IMR-90 (cell line): ENCODE measurements around the gene ENO3. TPM values are rescaled to one million over a fixed set of nuclear protein-coding genes. Genes with fewer than 3 reads are reported as not detected.

ENCODE experiments used
- ATAC-seq: fragments of 200-7000 bp; cut with Tn5 transposase; 2 replicates; pipeline ENCODE4 v1.9.1; 2020; ENCODE audit warnings: low read depth, mild to moderate bottlenecking, moderate library complexity
- BruUV-seq: library from RNA; stranded (reverse); fragments of 400-500 nt; replicated peaks from 2 replicates; lab custom pipeline; 2021; lab: Mats Ljungman, UMichigan
- CTCF ChIA-PET: fragments of 300-600 bp; formaldehyde crosslinking; extraction: SDS; loops from one replicate; lab custom pipeline; 2021; ENCODE audit warnings: antibody characterized with exemption; lab: Yijun Ruan, JAX
- POLR2A ChIA-PET: fragments of 300-600 bp; sonication (Branson Sonifier 250); formaldehyde crosslinking; loops from one replicate; lab custom pipeline; 2022; ENCODE audit warnings: antibody characterized with exemption; ENCODE audit not compliant: unreplicated experiment; lab: Charles Lee
- DNase-seq: peaks from one replicate; pipeline ENCODE4 v3.0.0; 2013
- H2AFZ ChIP-seq: replicated peaks from 2 replicates; pipeline ENCODE3; 2013; ENCODE audit warnings: low read length, mild to moderate bottlenecking; ENCODE audit not compliant: poor library complexity
- H2AK5ac ChIP-seq: 2 replicates; pipeline ENCODE4 v1.6.1; 2013; ENCODE audit warnings: low read depth, low read length, inconsistent platforms
- H2AK9ac ChIP-seq: replicated peaks from 2 replicates; pipeline ENCODE3; 2013; ENCODE audit warnings: mild to moderate bottlenecking, low read depth, low read length, moderate library complexity; ENCODE audit not compliant: poor library complexity
- H2BK120ac ChIP-seq: 2 replicates; pipeline ENCODE4 v1.6.1; 2013; ENCODE audit warnings: low read depth, low read length, inconsistent platforms
- H2BK15ac ChIP-seq: 3 replicates; pipeline ENCODE4 v1.6.1; 2013; ENCODE audit warnings: low read depth, low read length, inconsistent platforms
- H2BK20ac ChIP-seq: 2 replicates; pipeline ENCODE4 v1.6.1; 2013; ENCODE audit warnings: low read depth, mild to moderate bottlenecking, inconsistent platforms, low read length, moderate library complexity
- H2BK5ac ChIP-seq: 2 replicates; pipeline ENCODE4 v1.6.1; 2013; ENCODE audit warnings: mild to moderate bottlenecking, low read depth, low read length, inconsistent platforms; ENCODE audit not compliant: poor library complexity, severe bottlenecking
- H3K14ac ChIP-seq: replicated peaks from 2 replicates; pipeline ENCODE4 v1.6.1; 2013; ENCODE audit warnings: low read depth, low read length, inconsistent platforms
- H3K18ac ChIP-seq: 2 replicates; pipeline ENCODE4 v1.6.1; 2013; ENCODE audit warnings: low read depth, low read length, control low read depth
- H3K23ac ChIP-seq: 2 replicates; pipeline ENCODE4 v1.6.1; 2013; ENCODE audit warnings: low read depth, low read length, inconsistent platforms
- H3K27ac ChIP-seq: 2 replicates; pipeline ENCODE4 v1.5.1; 2013; ENCODE audit warnings: mild to moderate bottlenecking, control low read depth, low read length; ENCODE audit not compliant: insufficient read depth
- H3K27me3 ChIP-seq: 2 replicates; pipeline ENCODE4 v1.6.1; 2013; ENCODE audit warnings: low read length; ENCODE audit not compliant: control insufficient read depth, insufficient read depth
- H3K36me3 ChIP-seq: 2 replicates; pipeline ENCODE4 v1.6.1; 2013; ENCODE audit warnings: low read length, mixed read lengths; ENCODE audit not compliant: control insufficient read depth, insufficient read depth
- H3K4ac ChIP-seq: 2 replicates; pipeline ENCODE4 v1.6.1; 2013; ENCODE audit warnings: low read depth, low read length, inconsistent platforms
- H3K4me1 ChIP-seq: 2 replicates; pipeline ENCODE4 v1.6.1; 2013; ENCODE audit warnings: low read length, mixed read lengths; ENCODE audit not compliant: control insufficient read depth, insufficient read depth
- H3K4me2 ChIP-seq: 2 replicates; pipeline ENCODE4 v1.6.1; 2013; ENCODE audit warnings: low read depth, mild to moderate bottlenecking, control low read depth, low read length, moderate library complexity
- H3K4me3 ChIP-seq: 2 replicates; pipeline ENCODE4 v1.5.1; 2013; ENCODE audit warnings: low read depth, mild to moderate bottlenecking, control low read depth, low read length, moderate library complexity; ENCODE audit not compliant: insufficient read depth
- H3K56ac ChIP-seq: 2 replicates; pipeline ENCODE4 v1.6.1; 2013; ENCODE audit warnings: low read length, inconsistent platforms; ENCODE audit not compliant: insufficient read depth; ENCODE audit errors: extremely low read depth
- H3K79me1 ChIP-seq, 2 experiments: 2 replicates each; pipeline ENCODE4 v1.6.1; 2013; ENCODE audit warnings: low read length in 2 of 2, inconsistent platforms in 1 of 2, low read depth in 1 of 2
- H3K9ac ChIP-seq: 2 replicates; pipeline ENCODE4 v1.6.1; 2013; ENCODE audit warnings: low read depth, low read length, control low read depth
- H3K9me1 ChIP-seq: 2 replicates; pipeline ENCODE4 v1.6.1; 2013; ENCODE audit warnings: low read length, inconsistent platforms; ENCODE audit not compliant: insufficient read depth
- H3K9me3 ChIP-seq: 2 replicates; pipeline ENCODE4 v1.6.1; 2013; ENCODE audit warnings: low read length; ENCODE audit not compliant: control insufficient read depth, insufficient read depth
- H4K20me1 ChIP-seq: 2 replicates; pipeline ENCODE4 v1.6.1; 2013; ENCODE audit warnings: low read length, inconsistent platforms; ENCODE audit not compliant: insufficient read depth
- H4K5ac ChIP-seq: 2 replicates; pipeline ENCODE4 v1.6.1; 2013; ENCODE audit warnings: mild to moderate bottlenecking, low read depth, low read length, control low read depth
- H4K8ac ChIP-seq, 2 experiments: 2 replicates each; pipeline ENCODE4 v1.6.1; 2013; ENCODE audit warnings: low read depth in 2 of 2, low read length in 2 of 2, control low read depth in 1 of 2, inconsistent platforms in 1 of 2
- H4K91ac ChIP-seq: 2 replicates; pipeline ENCODE4 v1.6.1; 2013; ENCODE audit warnings: low read depth, low read length, inconsistent platforms; ENCODE audit not compliant: insufficient read depth
- BHLHE40 ChIP-seq: fragments of 150-350 bp; IDR thresholded peaks from 2 replicates; pipeline ENCODE4 v1.6.1; 2016; ENCODE audit warnings: mild to moderate bottlenecking, low read depth, low read length
- CEBPB ChIP-seq: IDR thresholded peaks from 2 replicates; pipeline ENCODE4 v1.6.1; 2012; ENCODE audit warnings: low read depth, low read length, improper control_type of control experiment
- CHD1 ChIP-seq: IDR thresholded peaks from 2 replicates; pipeline ENCODE4 v1.6.1; 2012; ENCODE audit warnings: low read depth, low read length, improper control_type of control experiment
- ELK1 ChIP-seq: fragments of 150-350 bp; IDR thresholded peaks from 2 replicates; pipeline ENCODE4 v1.6.1; 2016; ENCODE audit warnings: low read depth, mild to moderate bottlenecking, low read length, moderate library complexity, borderline replicate concordance
- FOS ChIP-seq: fragments of 150-350 bp; IDR thresholded peaks from 2 replicates; pipeline ENCODE4 v1.6.1; 2016; ENCODE audit warnings: low read depth, low read length
- MAZ ChIP-seq: IDR thresholded peaks from 2 replicates; pipeline ENCODE4 v1.6.1; 2012; ENCODE audit warnings: low read depth, mild to moderate bottlenecking, low read length, improper control_type of control experiment, moderate library complexity, borderline replicate concordance
- MXI1 ChIP-seq: IDR thresholded peaks from 2 replicates; pipeline ENCODE4 v1.6.1; 2012; ENCODE audit warnings: low read depth, mild to moderate bottlenecking, low read length, moderate library complexity, borderline replicate concordance
- POLR2A ChIP-seq: IDR thresholded peaks from 2 replicates; pipeline ENCODE4 v1.6.1; 2012; ENCODE audit warnings: mild to moderate bottlenecking, low read depth, low read length
- RCOR1 ChIP-seq: IDR thresholded peaks from 2 replicates; pipeline ENCODE4 v1.6.1; 2012; ENCODE audit warnings: mild to moderate bottlenecking, low read length, improper control_type of control experiment; ENCODE audit not compliant: insufficient replicate concordance
- RFX5 ChIP-seq: IDR thresholded peaks from 2 replicates; pipeline ENCODE4 v1.8.0; 2012; ENCODE audit warnings: low read depth, mild to moderate bottlenecking, low read length, moderate library complexity
- SMC3 ChIP-seq: fragments of 150-350 bp; IDR thresholded peaks from 2 replicates; pipeline ENCODE4 v1.6.1; 2016; ENCODE audit warnings: low read depth, mild to moderate bottlenecking, antibody characterized with exemption, low read length, moderate library complexity
- USF2 ChIP-seq: fragments of 150-350 bp; IDR thresholded peaks from 2 replicates; pipeline ENCODE4 v1.6.1; 2017; ENCODE audit warnings: mild to moderate bottlenecking, antibody characterized with exemption, low read length, low read depth
- WGBS, 2 experiments: methylation state at CpG; one replicate each; pipeline versions ENCODE4 v1.1.5 to v1.1.7; 2013; ENCODE audit warnings: missing lambda C conversion rate in 2 of 2; ENCODE audit not compliant: insufficient read length in 1 of 2; ENCODE audit errors: extremely low coverage in 2 of 2; 5-methylcytosine and 5-hydroxymethylcytosine counted together
- dilution Hi-C: fragments of 300-500 bp; cut with HindIII; formaldehyde crosslinking; loops from one replicate; pipeline ENCODE4 v1.14.3; 2018; ENCODE audit warnings: low sequenced_read_pairs; ENCODE audit not compliant: unreplicated experiment
- in situ Hi-C: fragments of 300-500 bp; cut with MboI; formaldehyde crosslinking; loops from 3 replicates; pipeline ENCODE4 v1.14.3; 2019; ENCODE audit warnings: low sequenced_read_pairs, inconsistent platforms, mixed read lengths
- intact Hi-C: fragments of 100-400 bp; cut with micrococcal nuclease; formaldehyde crosslinking; loops from 2 replicates; pipeline ENCODE4 v1.10.0; 2022
- polyA plus RNA-seq, 3 experiments: library from polyadenylated mRNA; depleted of rRNA; stranded (reverse); fragments of >200 nt; gene quantifications; 2 replicates each; pipeline ENCODE4 v1.2.3, GENCODE V29; 2012; ENCODE audit warnings: low replicate concordance in 1 of 3
- total RNA-seq: library from RNA; depleted of rRNA; stranded (reverse); fragments of >200 nt; gene quantifications from 2 replicates; pipeline ENCODE4 v1.2.3, GENCODE V29; 2012

Gene ENO3
- total and polyA plus RNA-seq, 2 of the 4 experiments (the other 2 are of a cell fraction) = 1.4 to 5.1 TPM

GRCh38 chr17:4969551-4970173 lies 18.7 kb downstream of the ENO3 start:
- CTCF ChIA-PET = no interaction called here
- H3K23ac ChIP-seq = peak overlapping the region; percentile 88
- peak overlapping the region; percentile 100 for H3K4ac ChIP-seq
- peak overlapping the region; percentile 5; the same call in 1 of the 2 replicates for H4K5ac ChIP-seq
- H2AK9ac ChIP-seq = peak overlapping the region; percentile 100
- dilution Hi-C loops = no loop called here
- peak overlapping the region; percentile 99; the same call in 1 of the 2 replicates for H3K56ac ChIP-seq
- peaks cover 31% of the 10 kb centered on the region for H3K36me3 ChIP-seq
- peak overlapping the region; percentile 83 for H3K14ac ChIP-seq
- H3K4me2 ChIP-seq = peak overlapping the region; percentile 54
- TF ChIP-seq USF2 (no peak), RFX5 (no peak), POLR2A (no peak), RCOR1 (no peak), SMC3 (no peak), FOS (no peak), CHD1 (no peak), MAZ (no peak), CEBPB (peak; percentile 62), BHLHE40 (peak; percentile 50), ELK1 (no peak), MXI1 (no peak)
- H2BK15ac ChIP-seq = peak overlapping the region; percentile 10; the same call in 2 of the 3 replicates
- peak overlapping the region; percentile 94 for H2BK5ac ChIP-seq
- POLR2A ChIA-PET = interaction anchor here (1.4 kb wide), 1 partner anchor 9 kb away, joined by 4 read pairs; no protein-coding TSS in a partner anchor
- DNase-seq (peak; percentile 55), ATAC-seq (no peak)
- in situ Hi-C loops = no loop called here
- peaks cover 3% of the 10 kb centered on the region; the same call in 1 of the 2 replicates for H4K20me1 ChIP-seq
- no peaks in the 10 kb centered on the region for H3K9me3 ChIP-seq
- H2BK20ac ChIP-seq = peak overlapping the region; percentile 71
- peak overlapping the region; percentile 100 for H2AK5ac ChIP-seq
- peaks cover 18 to 70% of the 10 kb centered on the region in 2 experiments for H3K79me1 ChIP-seq
- peak overlapping the region; percentile 79 for H3K27ac ChIP-seq
- peaks cover 14% of the 10 kb centered on the region for H3K4me1 ChIP-seq
- peak overlapping the region; percentile 99 for H4K91ac ChIP-seq
- peaks cover 23% of the 10 kb centered on the region for H3K9me1 ChIP-seq
- H3K27me3 ChIP-seq = no peaks in the 10 kb centered on the region
- H4K8ac ChIP-seq = peak overlapping the region; percentile 96 to 97; a peak in 3 of 4 replicates
- H3K9ac ChIP-seq = peak overlapping the region; percentile 99
- H2AFZ ChIP-seq = peak overlapping the region; percentile 91
- intact Hi-C loops = loop anchor here (5.0 kb wide), 1 partner anchor 62 kb away; no protein-coding TSS in a partner anchor
- peak overlapping the region; percentile 39 for H3K4me3 ChIP-seq
- peak overlapping the region; percentile 85 for H2BK120ac ChIP-seq
- peak overlapping the region; percentile 0 for H3K18ac ChIP-seq
- BruUV-seq = no TSS peak
- 63% methylated on average over 6 of the region's 16 CpGs; no CpG with 5 or more reads in 1 of the 2 experiments for WGBS, 2 experiments
